Activated CD4-positive, alpha-beta T cell treated with anti-CD3 and anti-CD28 coated beads, Interleukin-2, amount 50 U/mL, for 48 hours (primary cell): Measurements from ENCODE around the gene OR2M7.
"Not testable (repeated sequence)": the region's sequence is repeated elsewhere in the genome, so short reads cannot be mapped to it uniquely, and the experiment has no call there.

Experiments
- DNase-seq, 2 experiments: peaks; one replicate each; pipeline ENCODE4 v3.0.0-alpha.2; 2020

The OR2M7 gene, protein sequence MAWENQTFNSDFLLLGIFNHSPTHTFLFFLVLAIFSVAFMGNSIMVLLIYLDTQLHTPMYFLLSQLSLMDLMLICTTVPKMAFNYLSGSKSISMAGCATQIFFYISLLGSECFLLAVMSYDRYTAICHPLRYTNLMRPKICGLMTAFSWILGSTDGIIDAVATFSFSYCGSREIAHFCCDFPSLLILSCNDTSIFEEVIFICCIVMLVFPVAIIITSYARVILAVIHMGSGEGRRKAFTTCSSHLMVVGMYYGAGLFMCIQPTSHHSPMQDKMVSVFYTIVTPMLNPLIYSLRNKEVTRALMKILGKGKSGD

DNA sequence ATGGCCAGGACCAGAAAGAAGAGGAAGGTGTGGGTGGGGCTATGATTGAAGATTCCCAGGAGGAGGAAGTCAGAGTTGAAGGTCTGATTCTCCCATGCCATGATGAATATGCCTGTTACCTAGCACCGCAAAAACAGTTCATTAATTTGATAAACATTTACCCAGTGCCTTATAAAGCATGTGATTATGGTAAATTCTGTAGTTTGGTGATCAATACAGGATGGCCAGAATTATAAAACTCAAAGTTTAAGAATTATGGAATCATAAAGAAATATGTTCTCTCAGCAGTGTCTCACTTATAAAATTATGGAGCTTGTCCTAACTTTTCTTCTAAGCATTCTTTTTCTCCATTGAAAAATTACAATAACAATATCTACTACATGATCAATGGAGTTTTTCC lies at the start of gene OR2M7:
Gene OR2M7, minus strand, starts transcription at position 101 of the 400 bp plus-strand sequence. Its CDS starts 0 bp downstream, at position 101.
- DNase-seq = no peak

DNA sequence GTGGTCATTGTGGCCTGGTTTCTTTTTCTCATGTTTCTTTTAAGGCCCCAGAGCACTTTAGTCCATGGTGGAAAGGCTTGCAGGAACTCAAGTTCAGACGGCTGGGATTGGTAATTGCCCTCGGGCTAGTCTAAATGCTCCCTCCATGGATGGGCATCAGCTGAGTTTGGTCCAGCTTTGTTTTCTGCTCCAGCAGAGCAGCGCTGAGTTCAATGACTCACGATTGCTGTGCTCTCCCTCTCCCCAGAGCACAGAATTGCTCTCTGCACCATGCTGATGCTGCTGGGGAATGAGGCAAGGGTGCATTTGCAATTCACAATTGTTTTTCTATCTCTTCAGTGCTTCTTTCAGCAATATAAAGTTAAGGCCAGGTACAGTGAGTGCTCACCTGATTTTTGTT lies 49.4 kb upstream of the OR2M7 start:
- DNase-seq = no peak

DNA sequence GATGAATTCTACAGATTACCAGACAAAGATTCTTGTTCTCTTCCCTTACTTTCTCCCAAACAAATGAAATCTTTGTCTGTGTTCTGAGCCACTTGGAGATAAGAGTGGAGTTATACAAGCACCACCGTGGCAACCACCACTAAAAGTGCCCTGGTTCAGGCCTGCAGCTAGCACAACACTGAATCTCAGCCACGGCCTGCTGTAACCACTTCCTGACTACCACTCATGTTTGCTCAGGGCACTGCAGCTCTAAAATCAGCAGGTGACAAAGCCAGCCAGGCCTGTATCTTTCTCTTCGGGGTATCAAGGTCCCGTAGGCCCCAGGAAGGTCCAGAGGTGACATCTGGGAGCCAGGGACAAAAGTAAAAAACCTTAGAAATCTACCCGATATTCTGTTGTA lies 48.0 kb upstream of the OR2M7 start:
- no peak for DNase-seq

DNA sequence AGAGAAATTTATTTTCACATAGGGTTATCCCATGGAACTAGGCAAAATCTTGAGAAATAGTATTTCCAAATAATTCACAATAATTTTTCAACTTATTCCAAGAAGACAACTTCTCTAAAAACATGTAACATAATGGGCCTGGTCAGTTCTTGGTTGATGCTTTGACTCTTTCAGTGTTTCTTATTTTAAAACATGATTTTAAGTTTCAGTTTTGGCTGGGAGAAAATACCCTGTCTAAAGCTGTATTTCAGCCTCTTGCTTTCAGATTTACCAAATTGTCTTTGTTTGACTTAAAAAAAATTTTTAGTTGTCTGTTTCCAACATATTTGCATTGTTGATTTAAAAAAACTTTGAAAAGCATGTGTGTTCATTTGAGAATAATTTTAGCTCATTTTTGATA lies 42.2 kb upstream of the OR2M7 start:
- no peak for DNase-seq

DNA sequence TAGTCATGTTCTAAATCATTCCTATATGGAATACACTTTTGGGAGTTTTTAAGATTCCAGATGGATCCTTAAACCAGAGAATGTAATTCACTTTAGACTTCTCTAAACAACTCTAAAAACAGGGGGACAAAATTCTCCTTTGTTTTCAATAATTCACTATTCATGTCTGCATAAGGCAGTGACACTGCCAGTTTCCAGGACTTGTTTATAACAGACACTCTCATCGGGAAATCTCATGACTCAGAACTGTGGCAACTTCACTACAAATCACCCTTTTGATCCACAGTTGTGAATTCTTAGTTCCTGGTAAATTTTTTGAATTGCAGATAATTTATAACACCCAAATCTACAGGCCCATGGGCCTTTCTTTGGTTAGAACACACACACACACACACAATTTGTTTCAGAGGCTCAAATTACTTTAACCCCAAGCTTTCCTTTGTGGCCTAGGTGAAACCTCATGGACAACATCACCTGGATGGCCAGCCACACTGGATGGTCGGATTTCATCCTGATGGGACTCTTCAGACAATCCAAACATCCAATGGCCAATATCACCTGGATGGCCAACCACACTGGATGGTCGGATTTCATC lies 36.9 kb upstream of the OR2M7 start, which contains the start of gene OR2T4:
Gene OR2T4, plus strand, starts transcription at position 545 of the 595 bp plus-strand sequence. Its CDS starts 0 bp downstream, at position 545.
- no peak for DNase-seq

DNA sequence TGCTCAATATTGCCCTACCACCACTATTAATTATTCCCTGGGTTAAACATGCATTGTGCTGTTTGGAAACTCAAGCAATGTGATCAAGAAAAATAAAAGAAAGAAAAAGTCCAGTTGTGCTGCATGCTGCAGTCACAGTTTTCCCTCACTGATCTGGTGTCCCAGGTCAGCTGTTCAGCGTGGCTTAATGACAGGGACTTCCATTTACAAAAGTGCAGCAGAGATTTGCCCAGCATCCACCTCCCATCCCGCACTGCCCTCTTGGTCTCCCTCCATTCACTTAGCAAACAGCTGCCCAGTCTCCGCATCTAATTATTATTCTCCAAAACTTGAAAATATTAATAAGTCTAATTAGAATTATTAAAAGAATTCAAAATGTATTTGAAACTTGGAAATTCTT lies 35.0 kb upstream of the OR2M7 start:
- no peak for DNase-seq

DNA sequence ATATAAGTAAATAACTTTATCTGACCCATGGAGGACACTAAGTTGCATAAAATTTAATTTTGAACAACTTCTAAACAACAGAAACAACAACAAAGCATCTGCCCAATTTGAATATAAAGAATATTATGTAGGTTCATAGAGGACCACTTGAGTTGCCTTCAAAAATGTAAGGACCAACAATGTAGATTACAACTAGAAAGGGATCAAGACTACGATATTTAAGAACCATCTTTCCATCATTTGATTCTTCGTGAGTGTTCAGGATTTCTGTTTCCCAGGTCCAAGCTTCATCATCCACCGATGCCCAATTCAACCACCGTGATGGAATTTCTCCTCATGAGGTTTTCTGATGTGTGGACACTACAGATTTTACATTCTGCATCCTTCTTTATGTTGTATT lies 24.1 kb upstream of the OR2M7 start, which contains the start of gene OR14C36:
Gene OR14C36, plus strand, starts transcription at position 301 of the 400 bp plus-strand sequence. Its CDS starts 0 bp downstream, at position 301.
- DNase-seq = no peak

DNA sequence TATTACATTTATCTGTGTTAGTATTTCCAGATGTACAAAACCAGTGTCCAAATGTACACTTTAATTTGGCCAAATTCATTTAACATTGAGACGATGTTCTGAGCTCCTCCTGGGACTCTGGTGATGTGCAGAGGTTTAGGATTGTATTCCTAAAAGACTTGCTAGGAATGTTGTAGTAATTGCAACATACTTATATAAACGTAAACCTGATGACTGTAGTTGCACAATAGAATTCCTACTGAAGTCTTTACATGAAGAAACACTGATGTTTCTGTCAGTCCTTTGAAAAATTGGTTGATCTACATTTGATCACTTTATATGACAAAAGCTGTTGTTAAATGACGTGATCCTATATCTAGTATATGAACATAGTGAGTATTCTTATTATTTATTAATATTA lies 19.1 kb upstream of the OR2M7 start:
- no peak for DNase-seq

DNA sequence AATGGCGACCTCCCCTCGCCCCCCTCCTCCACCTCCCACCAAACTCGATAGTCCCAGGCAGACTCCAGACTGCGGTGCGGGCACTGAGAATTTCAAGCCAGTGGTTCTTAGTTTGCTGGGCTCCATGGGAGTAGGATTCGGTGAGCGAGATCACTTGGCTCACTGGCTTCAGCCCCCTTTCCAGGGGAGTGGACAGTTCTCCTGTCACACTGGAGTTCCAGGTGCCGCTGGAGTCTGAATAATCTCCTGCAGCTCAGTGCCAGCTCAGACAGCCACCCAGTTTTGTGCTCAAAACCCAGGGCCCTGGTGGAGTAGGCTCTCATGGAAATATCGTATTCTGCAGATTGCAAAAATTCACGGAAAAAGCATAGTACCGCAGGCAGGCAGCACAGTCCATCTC lies 7.6 kb downstream of the OR2M7 start:
- DNase-seq = no peak

DNA sequence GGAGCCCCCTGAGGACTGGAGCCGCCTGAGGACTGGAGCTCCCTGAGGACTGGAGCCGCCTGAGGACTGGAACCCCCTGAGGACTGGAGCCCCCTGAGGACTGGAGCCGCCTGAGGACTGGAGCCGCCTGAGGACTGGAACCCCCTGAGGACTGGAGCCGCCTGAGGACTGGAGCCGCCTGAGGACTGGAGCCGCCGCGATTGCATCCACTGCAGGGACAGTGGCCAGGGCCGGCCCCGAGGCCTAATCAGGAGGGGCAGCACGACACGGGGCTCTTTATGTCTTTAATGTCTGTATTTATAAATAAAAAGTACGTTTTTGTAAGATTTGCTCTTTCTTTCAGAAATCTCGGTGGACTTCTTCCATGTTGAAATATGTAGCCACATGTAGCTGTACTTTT lies 17.6 kb downstream of the OR2M7 start:
- DNase-seq = not testable (repeated sequence)

DNA sequence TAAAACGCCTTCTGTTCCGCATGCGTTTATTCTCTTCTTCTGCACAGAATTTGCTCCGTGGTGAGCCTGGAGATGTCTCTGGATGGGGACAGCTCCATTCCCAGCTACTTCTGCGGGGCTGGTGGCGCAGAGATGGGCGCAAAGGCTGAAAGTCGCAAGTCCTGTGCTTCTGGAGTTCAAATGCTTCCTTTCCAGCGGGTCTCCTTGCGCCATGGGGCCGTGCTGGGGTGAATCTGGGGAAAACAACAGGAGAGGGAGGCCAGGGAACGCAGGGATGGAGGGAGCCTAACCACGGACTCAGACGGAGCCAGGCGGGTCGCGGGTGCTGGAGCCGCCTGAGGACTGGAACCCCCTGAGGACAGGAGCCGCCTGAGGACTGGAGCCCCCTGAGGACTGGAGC lies 18.3 kb downstream of the OR2M7 start:
- no peak for DNase-seq

DNA sequence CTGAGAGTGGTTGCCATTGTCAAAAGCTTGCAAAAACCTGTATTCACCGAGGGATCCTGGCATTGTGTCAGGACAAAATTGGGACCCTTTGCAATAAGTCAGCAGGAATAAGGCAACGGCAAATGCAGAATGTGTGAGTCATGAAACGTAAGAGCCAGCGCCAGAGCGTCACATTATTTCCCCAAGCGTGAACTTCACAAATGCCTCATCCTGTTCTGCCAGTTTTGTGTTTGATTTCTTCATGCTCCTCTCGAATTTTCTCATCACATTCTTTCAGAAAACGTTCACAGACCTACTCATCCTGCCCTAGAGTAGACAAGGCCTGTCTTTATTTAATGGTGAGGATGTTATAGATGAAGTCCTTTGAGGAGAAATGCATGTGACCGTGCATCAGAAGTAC lies 18.7 kb downstream of the OR2M7 start:
- DNase-seq = not testable (repeated sequence)

DNA sequence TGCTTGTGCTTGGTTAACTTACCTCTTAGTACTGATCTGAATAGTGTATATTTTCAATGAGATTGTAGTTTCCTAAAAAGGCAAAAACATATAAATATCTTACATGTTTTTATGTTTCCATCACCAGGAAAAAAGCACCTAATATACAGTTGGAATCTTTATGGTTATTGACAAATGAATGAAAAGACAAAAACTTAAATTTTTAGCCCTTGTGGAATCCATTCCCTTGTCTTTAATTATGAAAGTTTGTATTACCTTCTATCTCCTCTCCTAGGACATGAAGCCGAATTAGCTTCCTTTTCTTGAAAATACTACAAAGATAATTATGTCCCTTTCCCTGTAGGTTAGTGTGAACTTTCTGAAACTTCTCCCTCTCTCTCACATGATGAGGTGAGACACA lies 21.0 kb downstream of the OR2M7 start, which contains the start of gene OR2T12:
Gene OR2T12, minus strand, starts transcription at position 101 of the 400 bp plus-strand sequence. CDS start 7,846 bp downstream, outside the sequence.
- no peak for DNase-seq

DNA sequence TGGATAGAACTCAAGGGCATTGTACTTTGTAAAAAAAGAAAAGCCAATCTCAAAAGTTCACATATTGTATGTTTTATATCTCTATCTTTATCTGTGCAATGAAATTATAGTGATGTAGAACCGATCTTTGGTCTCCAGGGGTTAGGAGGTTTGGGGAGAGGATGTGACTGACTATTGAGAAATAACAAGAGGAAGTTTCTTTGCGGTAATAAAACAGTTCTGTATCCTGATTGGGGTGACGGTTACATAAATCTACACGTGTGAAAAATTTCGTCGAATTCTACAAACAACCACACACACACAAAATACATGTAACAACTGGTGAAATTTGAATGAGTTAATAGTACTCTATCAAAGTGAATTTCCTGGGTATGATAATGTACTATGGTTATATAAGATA lies 36.0 kb downstream of the OR2M7 start:
- no peak for DNase-seq

DNA sequence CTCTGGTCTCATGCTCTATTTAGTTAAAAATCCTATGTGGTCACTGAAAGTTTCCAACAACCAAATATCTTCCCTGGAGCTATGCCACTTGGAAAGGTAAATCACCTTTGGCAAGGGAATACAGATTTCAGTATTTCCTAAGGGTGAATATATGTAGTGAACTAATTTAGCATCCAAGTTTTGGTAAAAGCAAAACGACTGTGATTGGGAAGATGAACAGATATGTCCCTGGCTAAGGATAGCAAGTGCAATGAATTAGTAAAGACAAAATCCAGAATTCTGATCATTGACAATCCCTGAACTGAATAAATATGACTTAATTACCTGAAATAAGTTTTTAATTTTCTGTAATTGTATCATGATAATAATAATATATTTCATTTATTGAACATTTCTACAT lies 46.5 kb downstream of the OR2M7 start, which contains the start of gene OR2T33:
Gene OR2T33, minus strand, starts transcription at position 101 of the 400 bp plus-strand sequence. CDS start 4,162 bp downstream, outside the sequence.
- no peak for DNase-seq
